MM.1S (cell line): ENCODE measurements around the gene UBE2L5.

Experiments
- DNase-seq: peaks from one replicate; pipeline ENCODE4 v3.0.0-alpha.2; 2015
- H2AFZ ChIP-seq: fragments of 300-600 bp; sonication (generic); 2 replicates; pipeline ENCODE4 v1.6.0; 2016; ENCODE audit warnings: antibody characterized with exemption, low read length
- H3F3A ChIP-seq: fragments of 300-600 bp; sonication (generic); 2 replicates; pipeline ENCODE4 v1.6.1; 2016; ENCODE audit warnings: mild to moderate bottlenecking, antibody characterized with exemption, low read length, moderate library complexity, mixed read lengths; ENCODE audit not compliant: insufficient read depth
- H3K27ac ChIP-seq: fragments of 300-600 bp; sonication (generic); 2 replicates; pipeline ENCODE4 v1.5.1; 2016; ENCODE audit warnings: mild to moderate bottlenecking, low read length
- H3K27me3 ChIP-seq: fragments of 300-600 bp; sonication (generic); replicated peaks from 2 replicates; pipeline ENCODE4 v1.6.0; 2016; ENCODE audit warnings: low read length; ENCODE audit not compliant: insufficient read depth
- H3K36me3 ChIP-seq: fragments of 300-600 bp; sonication (generic); replicated peaks from 2 replicates; pipeline ENCODE4 v1.6.1; 2016; ENCODE audit warnings: mild to moderate bottlenecking, low read length, mixed read lengths; ENCODE audit not compliant: insufficient read depth
- H3K4me1 ChIP-seq: fragments of 300-600 bp; sonication (generic); 2 replicates; pipeline ENCODE4 v1.6.1; 2016; ENCODE audit warnings: low read length, mixed read lengths
- H3K4me2 ChIP-seq: fragments of 300-600 bp; sonication (generic); 2 replicates; pipeline ENCODE4 v1.6.0; 2016; ENCODE audit warnings: low read depth, low read length
- H3K4me3 ChIP-seq: fragments of 300-600 bp; sonication (generic); 2 replicates; pipeline ENCODE4 v1.5.1; 2016; ENCODE audit warnings: low read length, mixed read lengths
- H3K79me2 ChIP-seq: fragments of 300-600 bp; sonication (generic); 2 replicates; pipeline ENCODE4 v1.6.1; 2016; ENCODE audit warnings: mixed run types, low read length, mixed read lengths
- H3K9ac ChIP-seq: fragments of 300-600 bp; sonication (generic); 2 replicates; pipeline ENCODE4 v1.6.1; 2016; ENCODE audit warnings: low read length, mixed read lengths
- H3K9me2 ChIP-seq: fragments of 300-600 bp; sonication (generic); replicated peaks from 2 replicates; pipeline ENCODE4 v1.6.1; 2016; ENCODE audit warnings: mild to moderate bottlenecking, low read length, mixed read lengths; ENCODE audit not compliant: insufficient read depth
- H3K9me3 ChIP-seq: fragments of 300-600 bp; sonication (generic); replicated peaks from 2 replicates; pipeline ENCODE4 v1.6.1; 2016; ENCODE audit warnings: mild to moderate bottlenecking, low read length, mixed read lengths; ENCODE audit not compliant: insufficient read depth
- H4K20me1 ChIP-seq: fragments of 300-600 bp; sonication (generic); 2 replicates; pipeline ENCODE4 v1.6.1; 2016; ENCODE audit warnings: mild to moderate bottlenecking, low read length, moderate library complexity, mixed read lengths; ENCODE audit not compliant: insufficient read depth
- CTCF ChIP-seq: fragments of 300-600 bp; sonication (generic); IDR thresholded peaks from 2 replicates; pipeline ENCODE4 v1.5.1; 2016; ENCODE audit warnings: antibody characterized with exemption, low read length, mixed read lengths
- EZH2 ChIP-seq: fragments of 300-600 bp; sonication (generic); optimal IDR thresholded peaks from 2 replicates; pipeline ENCODE3; 2017; ENCODE audit warnings: low read depth, mild to moderate bottlenecking, antibody characterized with exemption, low read length, mixed read lengths
- EZH2phosphoT487 ChIP-seq: fragments of 300-600 bp; sonication (generic); IDR thresholded peaks from 2 replicates; pipeline ENCODE4 v1.6.1; 2018; ENCODE audit warnings: antibody characterized with exemption, low read length

The UBE2L5 gene

GRCh38 chr13:30381049-30381448 lies 41.2 kb upstream of the UBE2L5 start:
- H2AFZ ChIP-seq: no peak overlapping the region
- H4K20me1 ChIP-seq: no peaks in the 10 kb centered on the region
- no peaks in the 10 kb centered on the region for H3K27me3 ChIP-seq
- DNase-seq: no peak
- no peaks in the 10 kb centered on the region for H3K9me2 ChIP-seq
- no peak overlapping the region for H3K27ac ChIP-seq
- H3K9ac ChIP-seq: no peak overlapping the region
- no peak overlapping the region for H3K4me2 ChIP-seq
- TF ChIP-seq EZH2phosphoT487 (no peak), EZH2 (no peak), CTCF (no peak)
- H3K36me3 ChIP-seq: no peaks in the 10 kb centered on the region
- H3K4me3 ChIP-seq: no peak overlapping the region
- H3K9me3 ChIP-seq: no peaks in the 10 kb centered on the region
- H3K79me2 ChIP-seq: peaks cover 4% of the 10 kb centered on the region; the same call in 1 of the 2 replicates
- H3F3A ChIP-seq: peaks cover 22% of the 10 kb centered on the region
- peaks cover 17% of the 10 kb centered on the region for H3K4me1 ChIP-seq

GRCh38 chr13:30382836-30383525 lies 39.3 kb upstream of the UBE2L5 start:
- Histone ChIP-seq H3K4me1 (peaks cover 10% of the 10 kb centered on the region), H2AFZ (peak overlapping the region; percentile 69; the same call in 1 of the 2 replicates), H3K9me2 (no peaks in the 10 kb centered on the region), H3K4me2 (peak overlapping the region; percentile 62), H4K20me1 (no peaks in the 10 kb centered on the region), H3F3A (peaks cover 8% of the 10 kb centered on the region; the same call in 1 of the 2 replicates), H3K9me3 (no peaks in the 10 kb centered on the region), H3K27me3 (no peaks in the 10 kb centered on the region), H3K36me3 (no peaks in the 10 kb centered on the region), H3K4me3 (no peak overlapping the region; the same call in 1 of the 2 replicates), H3K27ac (peak overlapping the region; percentile 68; the same call in 1 of the 2 replicates), H3K79me2 (no peaks in the 10 kb centered on the region), H3K9ac (no peak overlapping the region)
- TF ChIP-seq EZH2 (no peak), CTCF (0 out of 2 replicates have a peak, but pooled peaks have one; percentile 11), EZH2phosphoT487 (no peak)
- peak; percentile 53 for DNase-seq

- no peaks in the 10 kb centered on the region for H3K9me2 ChIP-seq
- H3F3A ChIP-seq: no peaks in the 10 kb centered on the region
- H4K20me1 ChIP-seq: no peaks in the 10 kb centered on the region
- no peak for DNase-seq
- H3K4me1 ChIP-seq: peaks cover under 1% of the 10 kb centered on the region
- no peak overlapping the region for H3K4me3 ChIP-seq
- no peak overlapping the region for H3K27ac ChIP-seq
- H3K9me3 ChIP-seq: no peaks in the 10 kb centered on the region
- H3K4me2 ChIP-seq: no peak overlapping the region
- no peak overlapping the region for H2AFZ ChIP-seq
- H3K36me3 ChIP-seq: no peaks in the 10 kb centered on the region
- H3K9ac ChIP-seq: no peak overlapping the region
- no peaks in the 10 kb centered on the region for H3K27me3 ChIP-seq
- TF ChIP-seq CTCF: no peak
- no peak for TF ChIP-seq EZH2
- TF ChIP-seq EZH2phosphoT487: no peak
- H3K79me2 ChIP-seq: no peaks in the 10 kb centered on the region
Observed at GRCh38 chr13:30388406-30389283, 33.6 kb upstream of the UBE2L5 start.
